Left cardiac atrium (tissue), 4 donors: ENCODE measurements around the gene CMTM8. TPM values are rescaled to one million over a fixed set of nuclear protein-coding genes. Genes with fewer than 3 reads are reported as not detected.
"Not testable (repeated sequence)": the region's sequence is repeated elsewhere in the genome, so short reads cannot be mapped to it uniquely, and the experiment has no call there.

Experiments
- ATAC-seq, 2 donors: fragments of 200-7000 bp; cut with Tn5 transposase; one replicate each; pipeline ENCODE4 v1.9.1; 2020; ENCODE audit warnings: mild to moderate bottlenecking in 2 of 2, moderate library complexity in 2 of 2
- DNase-seq: peaks from one replicate; pipeline ENCODE4 v3.0.0-alpha.2; 2020
- intact Hi-C, 2 donors: fragments of 100-400 bp; cut with DNase I; formaldehyde crosslinking; loops; one replicate each; pipeline versions ENCODE4 v1.14.1 to v1.15.1; 2022 to 2023
- total RNA-seq, 2 donors: library from RNA; stranded (reverse); fragmentation: NEBNext Ultra II Directional; extraction: Animal tissue kit (Norgen Biotek cat#: 25700); gene quantifications; one replicate each; pipeline ENCODE4 v1.2.1, GENCODE V29; 2021
- donor health status: DM: no; HTN: yes; CAD: no.
- donor health status: DM: no; HTN: yes; CAD: no; lungs with severe emphysema.
- donor health status: DM: yes; HTN: yes; CAD: no.
- donor health status: Dilated cardiomyopathy.

Gene CMTM8
- total RNA-seq, 2 donors from 2014 or later: 5.7 to 6.3 TPM

GRCh38 chr3:32224016-32224516 is 14.4 kb upstream of the CMTM8 start:
- intact Hi-C loops: no loop called here
- no peak for DNase-seq
- no peak for ATAC-seq

GRCh38 chr3:32226875-32227500 is 11.5 kb upstream of the CMTM8 start:
- no peak for ATAC-seq
- intact Hi-C loops: no loop called here
- DNase-seq: no peak

DNA sequence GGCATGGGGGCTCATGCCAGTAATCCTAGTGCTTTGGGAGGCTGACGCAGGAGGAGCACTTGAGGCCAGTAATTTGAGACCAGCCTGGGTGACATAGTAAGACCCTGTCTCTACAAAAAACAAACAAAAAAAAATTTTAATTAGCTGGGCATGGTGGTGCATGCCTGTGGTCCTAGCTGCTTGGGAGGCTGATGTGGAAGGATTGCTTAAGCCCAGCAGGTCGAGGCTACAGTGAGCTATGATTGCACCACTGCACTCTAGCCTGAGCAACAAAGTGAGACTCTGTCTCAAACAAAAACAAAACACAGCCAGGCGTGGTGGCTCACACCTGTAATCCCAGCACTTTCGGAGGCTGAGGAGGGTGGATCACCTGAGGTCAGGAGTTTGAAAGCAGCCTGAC is 9.7 kb upstream of the CMTM8 start:
- intact Hi-C loops, ATAC-seq, DNase-seq: not testable (repeated sequence)

GRCh38 chr3:32229565-32229964 is 8.9 kb upstream of the CMTM8 start:
- no peak for ATAC-seq
- DNase-seq: no peak
- intact Hi-C loops: no loop called here

GRCh38 chr3:32236377-32236776 is 2.1 kb upstream of the CMTM8 start:
- ATAC-seq: no peak
- no peak for DNase-seq
- intact Hi-C loops: loop anchor here in 1 of 2 donors (10.0 kb wide), 1 partner anchor 62 kb away; no protein-coding TSS in a partner anchor

DNA sequence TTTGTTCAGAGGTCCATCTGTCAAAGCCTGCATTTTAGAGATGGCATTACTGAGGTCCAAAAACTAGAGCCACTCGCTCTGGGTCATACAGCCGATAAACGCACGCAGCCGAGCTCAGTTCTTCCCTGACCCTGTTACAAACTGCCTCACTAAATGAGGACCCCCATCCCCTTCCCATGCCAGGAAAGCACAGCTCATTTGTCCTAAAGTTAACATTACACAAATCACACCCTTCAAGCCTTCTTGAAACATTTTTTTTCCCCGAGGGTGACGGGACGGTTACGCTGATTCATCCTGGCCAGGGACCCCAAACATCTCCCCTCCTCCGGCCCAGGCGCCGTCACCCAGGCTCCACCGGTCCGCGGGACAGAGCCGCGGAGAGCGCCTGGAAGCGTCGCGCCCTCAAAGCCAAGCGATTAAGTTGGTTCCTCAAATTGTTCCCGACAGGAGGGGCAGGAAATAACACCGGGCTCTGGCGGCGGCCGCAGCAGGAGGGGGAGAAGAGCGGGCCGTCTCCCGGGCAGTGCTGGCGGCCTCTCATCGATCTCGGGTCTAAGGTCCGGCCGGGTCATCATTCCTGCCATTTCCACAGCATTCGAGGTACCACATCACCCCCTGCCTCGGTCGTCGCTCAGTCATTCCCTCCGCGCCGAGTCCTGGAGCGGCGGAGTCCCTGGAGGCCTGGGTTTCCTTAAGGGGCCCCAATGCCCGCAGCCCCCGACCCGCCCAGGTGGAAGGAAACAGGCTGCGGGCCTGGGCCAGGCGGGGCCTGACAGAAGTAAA is 619 bp upstream of the CMTM8 start:
- intact Hi-C loops: loop anchor here in 1 of 2 donors (10.0 kb wide), 1 partner anchor 63 kb away; no protein-coding TSS in a partner anchor
- ATAC-seq (peak; percentile 74 to 79), DNase-seq (peak; percentile 71)

DNA sequence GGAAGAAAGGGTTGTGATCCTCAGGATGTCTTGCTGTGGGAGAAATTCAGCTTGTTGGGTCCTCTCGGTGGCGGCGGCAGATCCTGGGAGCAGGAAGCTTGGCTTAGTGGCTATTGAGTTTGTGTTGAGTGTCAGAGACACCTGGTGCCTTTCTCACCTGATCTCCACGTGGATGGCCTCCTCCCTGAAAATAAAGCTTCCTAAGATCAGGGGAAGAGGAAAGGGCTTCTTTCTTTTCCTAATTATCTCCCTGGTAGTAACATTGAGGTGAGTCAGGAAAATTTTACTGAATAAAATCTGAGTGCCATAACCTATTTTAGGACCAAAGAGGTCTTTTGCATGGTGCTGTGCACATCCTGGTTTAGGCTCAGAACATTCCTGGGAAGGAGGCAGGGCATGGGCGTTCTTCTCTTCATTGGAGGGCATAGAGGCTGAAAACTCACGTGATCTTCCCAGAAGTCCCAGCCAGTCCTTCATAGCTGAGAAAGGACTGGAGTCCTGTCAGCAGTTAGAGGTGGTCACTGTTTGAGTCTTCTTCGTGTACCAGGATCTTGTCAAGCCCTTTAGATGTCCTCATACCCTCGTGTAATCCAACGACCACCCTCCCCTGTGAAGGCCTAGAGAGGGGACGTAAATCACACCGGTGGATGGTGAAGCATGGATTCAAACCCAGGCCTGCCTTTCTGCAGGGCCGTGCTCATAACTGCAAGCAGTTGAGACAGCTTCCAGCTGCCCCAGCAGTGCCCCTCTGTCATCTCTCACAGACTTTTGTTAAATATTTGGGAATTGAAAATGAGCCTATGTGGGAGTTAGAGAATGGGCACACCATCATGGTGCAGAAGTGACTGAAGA is 1.1 kb downstream of the CMTM8 start:
- DNase-seq (no peak), ATAC-seq (no peak)
- intact Hi-C loops: loop anchor here in 1 of 2 donors (10.0 kb wide), 1 partner anchor 65 kb away; no protein-coding TSS in a partner anchor

DNA sequence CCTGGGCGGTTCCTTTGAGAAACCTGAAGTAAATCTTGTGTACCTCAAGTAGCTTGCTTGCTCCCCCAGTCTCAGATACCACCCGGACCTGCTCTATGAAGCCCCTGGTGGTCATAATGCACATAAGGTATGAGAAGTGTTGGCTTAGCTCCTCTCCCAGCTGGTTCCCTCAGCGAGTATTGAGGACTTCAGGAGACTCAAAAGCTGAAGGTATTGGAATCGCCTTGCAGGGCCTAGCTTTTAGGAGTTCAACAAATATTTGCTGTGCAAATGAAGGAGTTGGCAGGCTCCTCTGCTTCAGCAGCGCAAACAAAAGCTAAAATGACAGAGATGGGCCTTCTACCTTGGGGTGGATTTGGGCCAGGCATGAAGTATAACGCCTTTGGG is 1.7 kb downstream of the CMTM8 start:
- ATAC-seq: no peak
- no peak for DNase-seq
- intact Hi-C loops: no loop called here

DNA sequence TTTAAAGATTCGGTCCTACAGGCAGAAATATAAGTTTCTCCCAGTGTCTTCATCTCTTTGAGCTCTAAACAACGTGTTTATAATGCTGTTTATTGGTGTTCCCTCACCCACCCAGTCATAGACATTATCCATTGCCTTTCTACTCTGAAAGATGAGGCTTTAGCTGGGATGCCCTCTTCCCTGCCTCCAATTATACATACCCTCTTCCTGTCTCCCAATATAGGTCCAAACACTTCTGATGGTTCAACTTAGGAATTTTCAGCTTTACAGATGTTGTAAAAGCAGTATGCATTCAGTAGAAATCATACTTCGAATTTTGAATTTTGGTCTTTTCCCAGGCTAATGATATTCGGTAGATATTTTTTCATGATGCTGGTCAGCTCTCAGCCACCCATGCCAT is 2.6 kb downstream of the CMTM8 start:
- no peak for DNase-seq
- intact Hi-C loops: no loop called here
- no peak for ATAC-seq

DNA sequence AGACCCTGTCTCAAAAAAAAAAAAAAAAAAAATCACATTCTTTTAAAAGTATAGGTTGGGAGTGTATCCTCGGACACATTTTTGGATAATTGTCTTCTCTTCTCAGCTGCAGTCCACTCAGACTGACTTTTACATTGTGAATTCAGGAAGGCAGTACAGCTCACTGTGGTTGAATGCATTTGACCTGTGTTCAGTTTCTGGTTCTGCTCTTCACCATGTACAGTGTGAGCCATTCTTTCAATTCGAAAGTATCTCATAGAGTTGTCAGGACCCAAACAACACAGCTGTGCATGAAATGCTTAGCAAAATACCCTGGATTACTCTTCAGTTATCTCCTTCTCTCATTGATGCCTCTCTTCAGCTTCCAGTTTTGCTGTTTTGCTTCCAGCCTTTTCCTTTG is 5.0 kb downstream of the CMTM8 start:
- intact Hi-C loops: no loop called here

DNA sequence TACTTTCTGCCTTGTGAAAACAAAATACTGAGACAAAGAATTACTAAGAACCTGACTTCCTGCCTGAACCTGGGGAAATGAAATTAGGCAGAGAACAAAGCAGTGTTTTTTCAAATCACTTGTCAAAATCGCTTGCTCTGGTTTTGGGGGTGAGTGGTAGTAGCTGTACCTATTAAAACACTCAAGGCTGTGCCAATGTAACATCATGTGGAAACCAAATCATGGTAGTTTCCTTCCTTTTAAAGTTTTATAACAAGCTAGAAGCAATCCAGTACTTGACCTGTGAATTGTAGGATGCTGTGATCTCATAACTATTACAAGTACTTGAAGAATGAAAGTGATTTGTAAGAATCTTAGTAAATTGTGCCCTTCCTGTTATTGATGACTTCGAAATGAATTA is 6.7 kb downstream of the CMTM8 start:
- DNase-seq: no peak
- intact Hi-C loops: no loop called here
- no peak for ATAC-seq

More for the DNA sequence above, 5.0 kb downstream of the CMTM8 start:
- ATAC-seq (no peak), DNase-seq (no peak)

DNA sequence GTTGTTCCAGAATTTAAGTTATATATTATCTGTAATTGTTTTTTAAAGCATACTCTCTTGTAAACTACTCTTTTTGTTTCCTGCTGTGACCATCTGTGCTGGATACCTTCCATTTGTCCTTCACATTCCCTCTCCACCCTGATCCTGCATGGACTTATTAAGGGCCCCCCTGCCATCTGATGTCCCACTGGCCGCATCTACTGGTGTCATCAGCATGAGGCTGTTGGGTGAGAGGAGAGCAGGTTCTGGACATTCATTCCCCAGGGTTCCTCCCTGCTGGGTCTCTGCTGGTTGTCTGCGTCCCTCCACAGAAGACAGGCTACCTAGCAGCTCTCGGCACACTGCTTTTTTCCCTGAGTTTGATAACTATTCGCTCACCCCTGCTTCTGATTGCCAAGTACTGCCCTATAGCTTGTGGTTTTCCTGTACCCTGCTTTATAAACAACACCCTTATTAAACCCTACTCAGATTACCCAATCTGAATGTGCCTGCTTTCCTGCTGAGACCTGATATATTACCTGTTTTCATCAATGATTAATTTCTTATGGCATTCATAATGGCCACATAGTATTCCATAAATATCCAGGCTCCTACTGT is 7.7 kb downstream of the CMTM8 start:
- intact Hi-C loops: no loop called here

GRCh38 chr3:32249184-32249782 is 10.8 kb downstream of the CMTM8 start:
- no peak for DNase-seq
- peak in 1 of 2 donors; percentile 60 for ATAC-seq
- intact Hi-C loops: no loop called here

More for the DNA sequence above, 7.7 kb downstream of the CMTM8 start:
- ATAC-seq (no peak), DNase-seq (no peak)

DNA sequence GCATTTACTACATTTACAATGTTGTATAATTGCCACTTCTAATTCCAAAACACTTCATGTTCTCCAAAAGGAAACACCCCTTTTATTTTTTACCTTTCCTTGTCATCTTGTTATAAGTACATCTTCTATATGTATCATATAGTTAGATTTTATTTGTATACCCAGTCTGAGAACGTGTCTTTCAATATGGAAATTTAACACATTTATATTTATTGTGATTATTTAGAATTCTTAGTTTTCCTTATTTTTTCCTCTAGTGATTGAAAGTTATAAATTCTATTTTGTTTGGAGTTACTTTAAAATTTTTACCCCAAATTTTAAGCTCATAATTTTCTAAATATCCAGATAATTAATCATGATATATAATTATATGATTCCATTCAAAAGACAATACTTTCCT is 15.8 kb downstream of the CMTM8 start:
- DNase-seq: no peak

GRCh38 chr3:32255345-32255744 is 16.9 kb downstream of the CMTM8 start:
- no peak for ATAC-seq
- intact Hi-C loops: no loop called here
- DNase-seq: no peak

More for the DNA sequence above, 15.8 kb downstream of the CMTM8 start:
- intact Hi-C loops: no loop called here
- ATAC-seq: no peak

DNA sequence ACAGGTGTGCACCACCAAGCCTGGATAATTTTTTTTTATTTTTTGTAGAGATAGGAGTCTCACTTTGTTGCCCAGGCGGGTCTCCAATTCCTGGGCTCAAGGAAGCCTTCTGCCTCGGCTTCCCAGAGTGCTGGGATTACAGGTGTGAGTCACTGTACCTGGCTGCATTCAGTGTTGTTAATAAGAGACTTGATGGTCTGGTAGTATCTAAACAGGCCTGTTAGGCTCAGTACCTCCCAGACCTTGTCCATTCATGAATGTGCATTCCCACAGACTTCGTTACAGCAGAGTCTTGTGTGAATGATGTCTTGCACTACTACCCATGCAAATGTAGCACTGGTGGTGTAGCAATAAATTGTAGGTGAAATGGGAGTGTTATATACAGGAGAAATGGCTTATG is 17.7 kb downstream of the CMTM8 start:
- no peak for ATAC-seq
- DNase-seq: no peak
- intact Hi-C loops: no loop called here

DNA sequence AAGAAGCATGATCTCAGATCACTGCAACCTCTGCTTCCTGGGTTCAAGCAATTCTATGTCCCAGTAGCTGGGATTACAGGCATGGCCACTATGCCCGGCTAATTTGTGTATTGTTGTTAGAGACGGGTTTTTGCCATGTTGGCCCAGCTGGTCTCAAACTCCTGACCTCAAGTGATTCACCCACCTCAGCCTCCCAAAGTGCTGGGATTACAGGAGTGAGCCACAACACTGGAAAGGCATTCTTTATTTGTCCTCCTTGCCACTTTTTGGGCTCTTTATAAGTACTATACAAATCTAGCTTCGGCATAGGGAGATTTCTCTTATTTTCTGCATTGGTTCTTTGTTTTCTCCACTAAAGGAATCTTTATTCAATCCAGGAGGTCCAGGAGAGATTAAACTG is 18.6 kb downstream of the CMTM8 start:
- no peak for ATAC-seq
- no peak for DNase-seq
- intact Hi-C loops: no loop called here

DNA sequence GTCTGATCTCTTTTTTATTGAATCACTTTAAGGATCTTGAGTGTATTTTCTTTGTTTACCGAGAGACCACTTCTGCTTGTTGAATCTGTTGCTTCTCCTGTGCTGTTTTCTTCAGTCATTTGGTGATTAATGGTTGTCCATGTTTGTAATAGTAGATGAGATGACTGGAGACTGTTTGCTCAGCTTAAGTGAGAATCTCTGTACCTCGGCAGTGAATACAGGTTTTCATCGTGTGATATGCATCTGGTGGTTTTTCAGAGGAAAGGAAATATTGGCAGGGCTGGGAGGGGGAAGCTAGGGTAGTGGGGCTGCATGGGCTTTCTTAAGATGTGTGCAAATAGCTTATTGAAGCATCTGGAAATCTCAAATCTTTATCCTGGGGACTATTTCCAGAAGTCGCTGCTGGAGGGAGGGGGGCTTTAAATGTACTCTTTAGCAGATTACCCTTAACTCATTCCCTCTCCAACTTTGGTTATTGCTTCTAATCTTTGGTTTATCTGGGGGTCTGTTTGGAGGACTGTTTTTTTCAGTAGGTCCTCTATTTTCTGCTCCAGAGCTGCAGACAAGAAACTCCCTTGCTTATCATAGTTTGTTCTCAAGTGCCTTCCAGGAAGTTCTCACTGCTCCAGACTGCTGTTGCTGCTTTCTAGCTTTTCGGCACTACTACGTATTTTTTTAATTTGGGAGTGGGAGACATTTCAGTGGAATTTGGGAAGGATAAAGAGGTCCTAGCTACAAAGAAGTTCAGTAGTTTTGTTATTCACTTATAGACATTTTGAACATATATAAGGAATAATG is 19.4 kb downstream of the CMTM8 start:
- no peak for ATAC-seq
- DNase-seq: no peak
- intact Hi-C loops: no loop called here
